NCI-H2196 (cell line): Measurements from ENCODE around the gene KCNK7.
A peak's percentile ranks its signal among the peaks of the same experiment; 100 is the strongest.

Experiments used
- DNase-seq: peaks from one replicate; lab custom pipeline; 2025; ENCODE audit not compliant: unreplicated experiment; lab: John Stamatoyannopoulos, UW

The KCNK7 gene

DNA sequence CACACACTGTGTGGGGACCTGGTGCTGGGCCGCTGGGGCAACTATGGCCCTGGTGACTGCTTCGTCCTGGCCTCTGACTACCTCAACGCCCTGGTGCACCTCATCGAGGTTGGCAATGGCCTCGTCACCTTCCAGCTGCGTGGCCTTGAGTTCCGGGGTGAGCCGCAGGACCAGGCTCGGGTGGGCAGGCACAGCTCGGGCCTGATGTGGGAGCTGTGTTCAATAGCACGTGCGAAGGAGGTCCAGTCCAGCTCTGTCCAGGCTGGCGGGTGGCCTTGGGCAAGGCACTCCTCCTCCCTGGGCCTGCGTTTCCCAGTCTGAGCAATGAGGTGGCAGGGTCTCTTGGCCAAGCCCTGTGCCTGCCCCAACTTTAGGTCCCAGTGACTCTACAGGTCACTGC, 34.0 kb upstream of the KCNK7 start:
- DNase-seq, result no peak

DNA sequence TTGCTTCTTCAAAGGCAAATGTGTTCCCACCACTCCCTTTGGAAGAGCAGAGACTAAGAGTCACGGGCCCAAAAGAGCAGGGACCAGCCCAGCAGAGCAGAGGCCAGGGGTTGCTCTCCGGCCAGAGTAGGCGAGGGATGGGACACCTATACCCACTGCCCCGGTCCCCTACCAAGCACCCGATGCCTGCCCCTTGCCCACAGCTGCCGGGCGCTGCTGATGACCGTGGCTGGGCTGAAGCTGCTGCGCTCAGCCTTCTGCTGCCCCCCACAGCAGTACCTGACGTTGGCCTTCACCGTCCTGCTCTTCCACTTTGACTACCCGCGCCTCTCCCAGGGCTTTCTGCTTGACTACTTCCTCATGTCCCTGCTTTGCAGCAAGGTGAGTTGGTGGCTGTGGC, 31.6 kb upstream of the KCNK7 start:
- DNase-seq, result no peak

DNA sequence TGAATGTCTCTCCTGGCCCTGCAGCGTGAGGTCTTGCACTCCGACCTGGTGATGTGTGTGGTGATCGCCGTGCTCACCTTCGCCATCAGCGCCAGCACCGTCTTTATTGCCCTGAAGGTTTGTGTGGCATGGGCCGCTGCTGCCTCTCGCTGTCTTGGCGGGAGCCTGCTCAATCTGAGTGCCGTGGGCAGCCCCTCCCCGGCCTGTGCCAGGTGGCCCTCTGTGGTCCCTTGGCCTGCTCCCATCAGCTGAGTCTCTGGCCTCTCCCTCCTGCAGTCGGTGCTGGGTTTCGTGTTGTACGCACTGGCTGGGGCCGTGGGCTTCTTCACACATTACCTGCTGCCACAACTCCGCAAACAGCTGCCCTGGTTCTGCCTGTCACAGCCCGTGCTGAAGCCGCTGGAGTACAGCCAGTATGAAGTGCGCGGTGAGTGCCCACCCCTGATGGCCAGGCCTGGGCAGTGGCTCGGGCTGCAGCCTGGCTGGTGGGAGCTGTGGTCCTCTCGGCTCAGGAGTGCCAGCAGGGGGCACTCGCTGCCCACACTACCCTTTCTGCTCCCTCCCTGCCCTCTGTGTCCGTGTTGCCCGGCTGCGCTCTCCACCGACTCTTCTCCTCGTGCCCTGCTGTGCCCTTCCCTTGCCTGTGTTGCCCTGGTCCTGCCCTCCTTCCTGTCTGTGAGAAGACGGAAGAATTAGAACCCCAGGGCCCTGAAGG, 30.2 kb upstream of the KCNK7 start:
- DNase-seq, result peak; percentile 21

DNA sequence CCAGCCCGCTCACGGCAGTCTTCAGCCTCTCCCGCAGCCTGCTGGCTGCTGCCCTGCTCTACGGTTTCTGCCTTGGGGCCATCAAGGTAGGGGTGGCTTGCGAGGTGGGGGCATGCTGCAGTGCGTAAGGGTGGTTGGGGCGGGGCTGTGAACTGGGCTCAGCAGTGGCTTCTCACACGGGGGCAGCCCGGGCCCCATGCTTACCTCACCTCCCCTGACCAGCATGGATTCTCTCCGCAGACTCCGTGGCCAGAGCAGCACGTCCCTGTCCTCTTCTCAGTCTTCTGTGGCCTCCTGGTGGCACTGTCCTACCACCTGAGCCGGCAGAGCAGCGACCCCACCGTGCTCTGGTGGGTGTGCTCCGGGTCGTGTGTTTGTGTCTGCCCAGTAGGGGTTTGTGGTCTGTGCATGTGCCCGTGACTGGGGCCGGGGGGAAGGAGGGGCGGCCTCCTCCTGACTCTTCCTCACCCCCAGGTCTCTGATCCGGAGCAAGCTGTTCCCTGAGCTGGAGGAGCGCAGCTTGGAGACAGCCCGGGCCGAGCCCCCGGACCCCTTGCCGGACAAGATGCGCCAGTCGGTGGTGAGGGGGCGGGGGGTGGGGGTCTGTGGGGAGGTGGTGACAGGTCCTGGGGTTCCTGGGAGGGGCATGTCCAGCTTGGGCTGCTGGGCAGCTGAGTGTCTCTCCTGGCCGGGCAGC, 29.5 kb upstream of the KCNK7 start:
- DNase-seq, result no peak

DNA sequence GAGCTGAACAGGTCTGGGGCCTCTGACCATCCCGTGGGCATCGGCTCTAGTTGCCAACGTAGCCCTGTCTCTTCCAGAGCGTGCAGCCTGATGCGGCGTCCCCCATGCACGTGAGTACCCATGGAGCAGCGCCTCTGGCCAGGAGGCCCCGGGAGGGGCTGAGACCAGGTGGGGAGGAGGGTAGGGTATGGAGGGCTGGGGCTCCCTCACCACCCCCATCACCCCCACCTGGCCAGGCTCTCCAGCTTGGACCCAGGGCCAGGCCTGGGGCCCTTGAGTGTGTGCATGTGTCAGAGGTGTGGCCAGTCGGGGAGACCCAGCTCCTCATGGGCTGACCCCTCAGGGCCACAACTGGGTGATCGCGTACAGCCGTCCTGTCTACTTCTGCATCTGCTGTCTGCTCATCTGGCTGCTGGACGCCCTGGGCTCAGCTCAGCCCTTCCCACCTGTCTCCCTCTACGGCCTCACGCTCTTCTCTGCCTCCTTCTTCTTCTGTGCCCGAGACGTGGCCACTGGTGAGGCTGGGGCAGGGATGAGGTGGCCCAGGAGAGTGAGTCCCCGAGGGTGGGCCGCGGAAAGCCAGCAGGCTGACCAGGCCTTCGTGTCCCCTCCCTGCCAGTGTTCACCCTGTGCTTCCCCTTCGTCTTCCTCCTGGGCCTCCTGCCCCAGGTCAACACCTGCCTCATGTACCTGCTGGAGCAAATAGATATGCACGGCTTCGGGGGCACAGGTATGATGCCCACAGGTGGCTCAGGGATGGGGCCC, 28.4 kb upstream of the KCNK7 start:
- no peak for DNase-seq

DNA sequence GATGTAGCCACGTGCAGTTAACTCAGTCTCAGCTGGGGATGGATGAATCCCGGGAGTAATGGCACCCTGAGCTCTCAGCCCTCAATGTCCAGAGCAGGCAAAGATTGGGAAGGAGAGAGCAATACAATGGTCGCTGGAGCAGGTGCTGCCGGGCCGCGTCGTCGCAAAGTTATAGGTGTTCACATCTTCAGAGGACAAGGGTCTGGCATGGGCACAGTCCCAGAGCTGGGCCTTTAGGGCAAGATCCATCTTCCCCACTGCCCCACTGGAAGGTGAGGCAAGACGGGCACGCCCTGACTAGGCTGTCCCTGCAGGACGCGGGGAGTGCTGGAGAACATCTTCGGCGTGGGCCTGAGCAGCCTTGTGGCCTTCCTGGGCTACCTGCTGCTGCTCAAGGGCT, 27.6 kb upstream of the KCNK7 start:
- no peak for DNase-seq

DNA sequence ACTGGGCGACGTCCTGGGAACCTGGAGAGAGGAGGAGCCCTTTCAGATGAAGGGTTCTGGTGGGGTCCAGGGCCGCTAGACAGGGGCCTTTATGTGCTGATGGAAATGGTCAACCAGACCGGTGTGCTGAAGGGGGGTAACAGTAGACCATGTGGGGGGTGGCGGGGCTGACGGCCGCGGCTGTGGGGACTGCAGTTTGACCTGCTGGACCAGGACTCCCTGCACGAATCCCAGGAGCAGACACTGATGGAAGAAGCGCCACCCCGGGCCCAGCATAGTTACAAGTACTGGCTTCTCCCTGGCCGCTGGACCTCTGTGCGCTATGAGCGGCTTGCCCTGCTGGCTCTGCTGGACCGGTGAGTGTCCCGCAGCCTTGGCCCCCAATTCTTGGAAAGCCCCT, 26.4 kb upstream of the KCNK7 start:
- no peak for DNase-seq

DNA sequence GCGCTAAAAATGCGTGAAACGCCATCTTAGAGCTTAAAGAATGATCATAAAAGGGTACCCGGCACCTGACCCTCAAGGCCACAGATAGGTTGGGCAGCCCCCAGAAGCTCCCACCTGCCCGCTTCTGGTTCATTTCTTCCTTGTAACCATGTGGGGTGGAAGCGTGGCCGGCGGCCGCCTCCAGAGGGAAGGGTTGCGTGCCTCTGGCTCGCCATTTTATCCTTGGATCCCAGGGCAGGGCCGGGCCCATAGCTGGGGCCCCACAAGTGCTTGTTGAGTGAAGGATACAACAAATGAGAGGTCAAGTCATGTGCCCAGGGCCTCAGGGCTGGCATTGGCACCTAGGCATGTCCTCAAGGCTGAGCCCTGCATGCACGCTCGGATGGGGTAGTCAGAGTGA, 25.9 kb upstream of the KCNK7 start:
- DNase-seq, result no peak

DNA sequence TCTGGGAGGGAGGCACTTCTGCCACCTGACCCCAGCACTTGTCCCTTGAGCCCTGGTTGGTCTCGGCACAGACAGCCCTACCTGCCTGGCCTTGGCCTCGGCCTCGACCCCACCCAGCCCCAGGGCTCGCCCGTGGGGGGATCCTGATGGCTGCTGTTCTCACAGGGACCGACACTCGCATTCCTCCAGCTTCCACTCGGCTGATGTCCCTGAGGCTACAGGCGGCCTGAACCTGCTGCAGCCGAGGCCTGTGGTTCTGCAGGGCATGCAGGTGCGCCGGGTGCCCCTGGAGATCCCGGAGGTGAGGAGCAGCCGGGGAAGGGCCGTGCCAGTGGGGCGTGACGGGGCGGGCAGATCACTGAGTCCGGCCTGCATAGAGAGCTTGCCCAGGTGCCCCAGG, 25.1 kb upstream of the KCNK7 start:
- no peak for DNase-seq

DNA sequence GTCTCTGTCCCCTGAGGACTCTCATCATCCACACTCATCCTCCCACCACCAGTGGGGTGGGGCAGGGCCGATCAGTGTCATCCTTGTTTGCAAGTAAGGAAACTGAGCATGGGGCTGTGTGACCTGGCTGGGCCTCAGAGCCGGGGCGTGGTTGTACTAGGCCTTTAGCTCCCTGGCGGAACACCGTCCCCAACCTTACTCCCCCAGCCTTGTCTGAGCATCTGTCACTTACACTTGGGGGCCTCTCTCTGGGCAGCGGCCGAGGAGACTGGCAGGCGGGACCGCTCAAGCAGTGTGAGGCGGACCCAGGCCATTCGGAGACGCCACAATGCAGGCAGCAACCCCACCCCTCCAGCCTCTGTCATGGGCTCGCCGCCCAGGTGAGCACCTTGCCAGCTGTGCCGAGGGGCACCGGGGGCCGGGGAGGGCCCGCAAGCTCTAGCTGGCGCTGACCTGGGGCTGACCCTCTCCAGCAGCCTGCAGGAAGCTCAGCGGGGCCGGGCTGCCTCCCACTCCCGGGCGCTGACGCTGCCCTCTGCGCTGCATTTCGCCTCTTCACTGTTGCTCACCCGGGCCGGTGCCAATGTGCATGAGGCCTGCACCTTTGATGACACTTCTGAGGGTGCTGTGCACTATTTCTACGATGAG, 23.8 kb upstream of the KCNK7 start:
- DNase-seq, result no peak

DNA sequence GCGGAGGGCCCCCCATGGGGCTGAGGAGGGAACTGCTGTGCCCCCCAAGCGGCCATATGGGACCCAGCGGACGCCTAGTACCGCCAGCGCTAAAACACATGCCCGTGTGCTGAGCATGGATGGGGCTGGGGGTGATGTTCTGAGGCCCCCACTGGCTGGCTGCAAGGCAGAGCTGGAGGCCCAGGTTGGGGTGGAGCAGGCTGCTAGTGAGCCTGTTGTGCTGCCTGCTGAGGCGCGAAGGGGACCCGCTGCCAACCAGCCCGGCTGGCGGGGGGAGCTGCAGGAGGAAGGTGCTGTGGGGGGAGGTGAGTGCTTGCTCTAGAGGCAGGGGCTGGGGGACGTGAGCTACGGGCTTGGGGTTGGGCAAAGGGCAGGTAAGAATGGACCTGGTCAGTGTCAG, 23.2 kb upstream of the KCNK7 start:
- no peak for DNase-seq

DNA sequence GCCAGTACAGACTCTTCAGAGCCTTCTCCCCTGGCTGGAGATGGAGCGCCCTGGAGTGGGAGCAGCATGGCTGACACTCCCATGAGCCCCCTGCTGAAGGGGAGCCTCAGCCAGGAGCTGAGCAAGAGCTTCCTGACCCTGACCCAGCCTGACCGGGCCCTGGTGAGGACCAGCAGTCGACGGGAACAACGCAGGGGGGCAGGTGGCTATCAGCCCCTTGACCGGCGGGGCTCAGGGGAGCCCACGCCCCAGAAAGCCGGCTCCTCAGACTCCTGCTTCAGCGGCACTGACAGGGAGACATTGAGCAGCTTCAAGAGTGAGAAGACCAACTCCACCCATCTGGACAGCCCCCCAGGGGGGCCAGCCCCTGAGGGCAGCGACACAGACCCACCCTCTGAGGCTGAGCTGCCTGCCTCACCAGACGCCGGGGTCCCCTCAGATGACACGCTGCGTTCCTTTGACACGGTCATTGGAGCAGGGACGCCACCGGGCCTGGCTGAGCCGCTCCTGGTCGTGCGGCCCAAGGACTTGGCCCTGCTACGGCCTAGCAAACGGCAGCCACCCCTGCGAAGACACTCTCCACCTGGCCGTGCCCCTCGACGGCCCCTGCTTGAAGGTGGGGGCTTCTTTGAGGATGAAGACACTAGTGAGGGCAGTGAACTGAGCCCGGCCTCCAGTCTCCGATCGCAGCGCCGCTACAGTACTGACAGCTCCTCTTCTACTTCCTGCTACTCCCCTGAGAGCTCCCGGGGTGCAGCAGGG, 22.6 kb upstream of the KCNK7 start:
- no peak for DNase-seq

DNA sequence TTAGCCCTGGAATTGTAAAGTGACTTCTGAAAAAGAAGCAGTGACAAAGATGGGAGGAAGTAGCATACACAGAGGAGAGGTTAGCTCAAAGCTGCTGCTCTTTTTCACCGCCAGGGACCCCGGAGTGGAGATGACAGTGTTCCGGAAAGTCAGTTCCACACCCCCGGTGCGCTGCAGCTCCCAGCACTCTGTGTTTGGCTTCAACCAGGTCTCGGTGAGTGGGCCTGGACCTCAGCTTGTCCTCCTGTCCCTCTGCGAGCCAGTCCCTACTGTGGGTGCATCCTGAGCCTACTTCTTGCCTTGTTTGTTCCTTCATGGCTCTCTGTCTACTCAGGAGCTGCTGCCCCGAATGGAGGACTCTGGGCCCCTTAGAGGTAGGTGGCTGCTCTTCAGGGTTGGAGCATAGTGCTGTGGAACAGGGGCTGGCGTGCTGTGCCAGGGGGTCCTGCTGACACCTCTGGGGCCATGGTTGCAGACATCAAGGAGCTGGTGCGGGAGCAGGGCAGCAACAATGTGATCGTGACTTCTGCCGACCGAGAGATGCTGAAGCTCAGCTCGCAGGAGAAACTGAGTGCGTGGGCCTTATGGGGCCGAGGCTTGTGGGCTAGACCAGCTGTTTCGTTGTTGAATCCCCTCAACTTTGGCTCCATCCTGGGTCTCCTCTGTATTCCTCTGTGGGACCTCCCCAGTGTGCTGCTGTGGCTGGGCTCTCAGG, 21.7 kb upstream of the KCNK7 start:
- no peak for DNase-seq

DNA sequence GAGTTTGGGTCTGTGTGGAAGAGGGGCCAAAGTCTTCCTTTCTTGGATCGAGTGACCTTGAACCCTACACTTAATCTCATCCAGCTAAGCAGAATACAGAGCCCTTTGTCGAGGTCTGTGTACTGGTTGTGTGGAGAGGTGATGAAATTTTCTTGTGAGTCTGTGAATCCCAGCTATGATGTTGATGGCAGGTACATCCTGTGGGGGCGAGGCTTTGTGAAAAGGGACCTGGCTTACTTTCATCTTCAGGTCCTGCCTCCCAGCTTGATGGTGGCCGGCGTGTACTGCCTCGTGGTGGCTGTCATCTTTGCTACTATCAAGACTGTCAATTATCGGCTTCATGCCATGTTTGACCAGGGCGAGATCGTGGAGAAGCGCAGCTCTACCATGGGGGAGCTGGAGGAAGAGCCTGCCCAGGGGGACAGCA, 21.0 kb upstream of the KCNK7 start:
- DNase-seq, result no peak

DNA sequence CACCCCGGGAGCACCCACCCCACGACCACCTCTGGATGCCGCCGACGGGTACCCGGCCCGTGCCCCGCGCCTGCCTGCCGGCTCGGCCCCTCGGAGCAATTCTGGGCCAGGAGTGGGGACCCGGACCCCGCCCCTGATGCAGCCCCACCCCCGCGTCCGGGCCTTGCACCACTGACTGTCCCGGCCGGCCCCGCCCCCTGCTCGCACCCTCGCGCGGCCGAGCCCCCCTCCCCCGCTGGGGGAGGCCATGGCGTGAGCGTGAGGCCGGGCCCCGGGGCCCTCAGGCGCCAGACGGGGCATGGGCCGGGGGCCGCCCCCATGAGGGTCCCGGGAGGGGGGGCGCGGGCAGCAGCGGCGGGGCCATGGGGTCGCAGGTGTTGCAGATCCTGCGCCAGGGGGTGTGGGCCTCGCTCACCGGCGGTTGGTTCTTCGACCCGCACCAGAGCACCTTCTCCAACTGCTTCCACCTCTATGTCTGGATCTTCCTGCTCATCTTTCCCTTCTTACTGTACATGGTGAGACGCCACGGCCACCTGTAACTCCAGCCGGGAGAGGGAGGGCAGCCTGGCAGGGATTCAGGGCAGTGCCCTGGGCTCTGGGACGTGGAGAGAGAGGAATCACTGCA, 20.5 kb upstream of the KCNK7 start:
- peak; percentile 31 for DNase-seq

DNA sequence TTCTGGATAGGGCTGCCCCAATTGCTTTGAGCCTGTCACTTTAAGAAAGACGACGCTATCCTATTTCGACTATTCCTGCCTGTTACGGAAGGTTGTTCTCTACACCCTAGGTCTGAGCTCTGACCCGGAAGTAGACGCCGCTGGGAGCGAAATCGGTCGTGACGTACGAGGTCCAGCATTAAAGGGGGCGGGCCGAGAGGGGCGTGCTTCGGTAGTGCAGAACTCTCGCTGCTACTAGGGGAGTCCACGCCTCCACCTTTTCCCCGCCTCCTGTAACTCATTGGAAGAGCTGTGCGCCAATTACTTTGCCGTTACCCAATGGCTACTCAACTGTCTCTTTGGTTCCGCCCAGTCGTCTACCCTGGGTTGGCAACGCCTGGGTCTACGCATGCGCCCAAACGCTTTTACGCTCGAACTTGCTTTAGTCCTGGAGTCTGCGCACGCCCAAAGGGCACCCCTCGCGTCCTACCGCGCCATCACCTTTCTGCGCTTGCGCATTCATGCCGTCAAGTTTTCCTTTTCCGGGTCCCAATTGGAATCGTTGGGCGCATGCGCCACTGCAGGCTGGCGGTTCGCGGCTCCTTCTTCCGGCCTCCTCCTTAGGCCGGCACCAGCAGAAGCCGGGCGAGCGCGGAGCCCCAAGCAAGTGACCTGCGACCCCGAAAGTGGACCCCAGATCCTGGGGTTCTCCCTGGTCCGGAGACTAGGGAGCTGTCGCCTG, 19.8 kb upstream of the KCNK7 start, which contains the start of gene PCNX3:
Gene PCNX3 (plus strand): TSS at position 548 of the 721 bp plus-strand sequence. CDS start 536 bp downstream, outside the sequence.
- DNase-seq, result peak; percentile 100

DNA sequence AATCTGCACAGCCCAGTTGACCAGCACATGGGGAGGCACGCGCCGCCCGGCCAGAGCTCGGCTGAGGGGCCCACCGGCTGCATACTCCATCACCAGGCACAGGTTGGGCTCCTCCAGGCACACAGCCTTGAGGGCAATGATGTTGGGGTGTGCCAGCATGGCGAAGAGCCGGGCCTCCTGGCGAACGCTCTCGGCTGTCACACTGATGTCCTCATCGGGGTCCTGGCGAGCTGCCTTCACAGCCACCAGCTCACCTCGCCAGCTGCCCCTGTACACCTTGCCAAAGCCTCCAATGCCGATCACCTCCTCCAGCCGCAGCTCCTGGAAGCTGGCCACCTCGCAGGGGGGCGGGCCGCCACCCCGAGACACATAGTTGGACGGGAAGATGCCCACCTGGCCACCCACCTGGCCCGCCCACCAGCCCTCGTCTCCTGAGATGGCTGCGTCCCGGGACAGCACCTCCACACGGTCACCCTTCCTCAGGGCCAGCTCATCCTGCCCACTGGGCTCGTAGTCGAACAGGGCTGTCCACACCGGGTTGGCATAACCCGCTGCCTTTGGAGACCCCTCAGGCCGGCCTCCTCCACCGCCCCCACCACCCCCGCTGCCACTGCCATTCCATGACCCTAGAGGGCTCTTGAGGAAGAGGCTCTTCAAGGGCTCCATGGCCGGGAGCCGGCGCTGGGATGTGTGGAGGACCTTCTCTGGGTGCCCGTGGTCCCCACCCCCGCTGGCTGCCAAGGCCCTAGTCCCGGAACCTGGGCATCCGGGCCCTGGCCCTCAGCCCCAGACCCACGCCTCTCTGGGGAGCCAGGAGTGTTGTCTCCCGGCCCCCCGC, 17.7 kb upstream of the KCNK7 start:
- no peak for DNase-seq

DNA sequence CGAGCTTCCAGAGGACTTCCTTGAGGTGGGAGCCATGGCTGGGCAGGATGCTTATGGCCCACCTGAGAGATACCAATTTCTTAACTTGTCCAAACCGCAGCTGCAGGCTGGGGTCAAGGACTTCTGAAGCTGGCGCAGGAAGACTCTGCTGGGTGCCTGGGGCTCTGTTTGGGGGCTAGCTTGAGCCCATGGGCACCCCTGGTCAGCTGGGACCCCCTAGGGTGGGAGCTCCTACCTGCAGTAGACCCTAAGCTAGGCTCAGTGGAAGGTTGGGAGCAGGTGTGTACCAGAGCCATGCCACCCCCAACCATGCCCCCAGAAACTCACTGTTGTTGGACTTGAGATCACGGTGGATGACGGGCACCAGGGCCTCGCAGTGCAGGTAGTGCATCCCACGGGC, 17.1 kb upstream of the KCNK7 start:
- no peak for DNase-seq
